Activated CD4-positive, alpha-beta memory T cell treated with anti-CD3 and anti-CD28 coated beads for 36 hours (primary cell): ENCODE data around the gene MAP2K5. TPM values are rescaled to one million over a fixed set of nuclear protein-coding genes. Genes with fewer than 3 reads are reported as not detected.

Source experiments
- CTCF ChIA-PET: fragments of 350-600 bp; sonication (Branson Sonifier 250); formaldehyde crosslinking; loops from one replicate; lab custom pipeline; 2021; ENCODE audit warnings: antibody characterized with exemption, inconsistent platforms; lab: Charles Lee
- POLR2A ChIA-PET: fragments of 350-600 bp; sonication (Branson Sonifier 250); formaldehyde crosslinking; loops from one replicate; lab custom pipeline; 2021; ENCODE audit warnings: antibody characterized with exemption; lab: Charles Lee
- DNase-seq: peaks from one replicate; pipeline ENCODE4 v3.0.0-alpha.2; 2020
- H3K27ac Mint-ChIP-seq: one replicate; pipeline ENCODE4 v1.8.0; 2021; ENCODE audit warnings: mixed read lengths
- H3K27me3 Mint-ChIP-seq: one replicate; pipeline ENCODE4 v1.8.0; 2021; ENCODE audit warnings: mixed read lengths
- H3K36me3 Mint-ChIP-seq: one replicate; pipeline ENCODE4 v1.8.0; 2021; ENCODE audit warnings: mixed read lengths
- H3K4me1 Mint-ChIP-seq: one replicate; pipeline ENCODE4 v1.8.0; 2021; ENCODE audit warnings: low read depth, mixed read lengths
- H3K4me3 Mint-ChIP-seq: one replicate; pipeline ENCODE4 v1.8.0; 2021; ENCODE audit warnings: mild to moderate bottlenecking, mixed read lengths
- H3K9me3 Mint-ChIP-seq: one replicate; pipeline ENCODE4 v1.8.0; 2021; ENCODE audit warnings: mixed read lengths
- intact Hi-C: fragments of 100-400 bp; cut with micrococcal nuclease; formaldehyde crosslinking; loops from one replicate; pipeline ENCODE4 v1.15.1; 2023
- total RNA-seq, 2 experiments: library from RNA; stranded (reverse); gene quantifications; one replicate each; pipeline ENCODE4 v1.2.3, GENCODE V29; 2021

The MAP2K5 gene
- total RNA-seq, 2 experiments from 2014 or later, result 16.5 to 17.4 TPM

GRCh38 chr15:67587754-67588153, 45.3 kb downstream of the MAP2K5 start:
- ChIA-PET CTCF (no interaction called here), POLR2A (no interaction called here)
- H3K27ac Mint-ChIP-seq, result no peak overlapping the region
- H3K4me3 Mint-ChIP-seq, result no peak overlapping the region
- H3K9me3 Mint-ChIP-seq, result no peaks in the 10 kb centered on the region
- H3K36me3 Mint-ChIP-seq, result peaks cover 19% of the 10 kb centered on the region
- H3K27me3 Mint-ChIP-seq, result no peaks in the 10 kb centered on the region
- intact Hi-C loops, result no loop called here
- no peak for DNase-seq
- H3K4me1 Mint-ChIP-seq, result no peaks in the 10 kb centered on the region

- peaks cover 24% of the 10 kb centered on the region for H3K36me3 Mint-ChIP-seq
- H3K27me3 Mint-ChIP-seq, result no peaks in the 10 kb centered on the region
- no peaks in the 10 kb centered on the region for H3K9me3 Mint-ChIP-seq
- intact Hi-C loops, result no loop called here
- DNase-seq, result no peak
- H3K4me3 Mint-ChIP-seq, result no peak overlapping the region
- ChIA-PET POLR2A (no interaction called here), CTCF (no interaction called here)
- H3K27ac Mint-ChIP-seq, result no peak overlapping the region
- H3K4me1 Mint-ChIP-seq, result no peaks in the 10 kb centered on the region
Measured at GRCh38 chr15:67590191-67590590, 47.7 kb downstream of the MAP2K5 start.

- H3K27ac Mint-ChIP-seq, result no peak overlapping the region
- ChIA-PET CTCF (interaction anchor here (0.7 kb wide), 1 partner anchor 11 kb away, joined by 4 read pairs; no protein-coding TSS in a partner anchor), POLR2A (no interaction called here)
- no peak for DNase-seq
- no peaks in the 10 kb centered on the region for H3K4me1 Mint-ChIP-seq
- no peaks in the 10 kb centered on the region for H3K27me3 Mint-ChIP-seq
- H3K36me3 Mint-ChIP-seq, result peaks cover 22% of the 10 kb centered on the region
- intact Hi-C loops, result no loop called here
- no peaks in the 10 kb centered on the region for H3K9me3 Mint-ChIP-seq
- no peak overlapping the region for H3K4me3 Mint-ChIP-seq
Measured at GRCh38 chr15:67592245-67592644, 49.7 kb downstream of the MAP2K5 start.

GRCh38 chr15:67593562-67593961, 51.1 kb downstream of the MAP2K5 start:
- no peak overlapping the region for H3K4me3 Mint-ChIP-seq
- H3K36me3 Mint-ChIP-seq, result peaks cover 11% of the 10 kb centered on the region
- H3K4me1 Mint-ChIP-seq, result no peaks in the 10 kb centered on the region
- H3K9me3 Mint-ChIP-seq, result no peaks in the 10 kb centered on the region
- no peak overlapping the region for H3K27ac Mint-ChIP-seq
- DNase-seq, result no peak
- H3K27me3 Mint-ChIP-seq, result no peaks in the 10 kb centered on the region
- ChIA-PET CTCF (interaction anchor here (0.5 kb wide), 1 partner anchor 43 kb away, joined by 4 read pairs; no protein-coding TSS in a partner anchor), POLR2A (no interaction called here)
- intact Hi-C loops, result no loop called here

- CTCF ChIA-PET, result no interaction called here
- Mint-ChIP-seq H3K4me3 (no peak overlapping the region), H3K9me3 (no peaks in the 10 kb centered on the region), H3K27me3 (no peaks in the 10 kb centered on the region), H3K36me3 (peaks cover 11% of the 10 kb centered on the region), H3K27ac (no peak overlapping the region), H3K4me1 (no peaks in the 10 kb centered on the region)
- no peak for DNase-seq
- intact Hi-C loops, result no loop called here
- POLR2A ChIA-PET, result interaction anchor here (0.5 kb wide), 1 partner anchor 549 kb away, joined by 3 read pairs; no protein-coding TSS in a partner anchor
Measured at GRCh38 chr15:67594770-67595169, 52.3 kb downstream of the MAP2K5 start.

- intact Hi-C loops, result no loop called here
- Mint-ChIP-seq H3K27ac (no peak overlapping the region), H3K36me3 (peaks cover 11% of the 10 kb centered on the region)
Measured at GRCh38 chr15:67595572-67595971, 53.1 kb downstream of the MAP2K5 start.

GRCh38 chr15:67601073-67601472, 58.6 kb downstream of the MAP2K5 start:
- Mint-ChIP-seq H3K9me3 (no peaks in the 10 kb centered on the region), H3K4me1 (no peaks in the 10 kb centered on the region), H3K4me3 (no peak overlapping the region), H3K27me3 (no peaks in the 10 kb centered on the region), H3K36me3 (peaks cover 8% of the 10 kb centered on the region), H3K27ac (no peak overlapping the region)
- ChIA-PET POLR2A (no interaction called here), CTCF (no interaction called here)
- intact Hi-C loops, result no loop called here
- no peak for DNase-seq

More at GRCh38 chr15:67595572-67595971, 53.1 kb downstream of the MAP2K5 start:
- Mint-ChIP-seq H3K4me1 (no peaks in the 10 kb centered on the region), H3K27me3 (no peaks in the 10 kb centered on the region), H3K9me3 (no peaks in the 10 kb centered on the region), H3K4me3 (no peak overlapping the region)
- CTCF ChIA-PET, result no interaction called here
- DNase-seq, result no peak
- POLR2A ChIA-PET, result no interaction called here

GRCh38 chr15:67603063-67603462, 60.6 kb downstream of the MAP2K5 start:
- no peak for DNase-seq
- no peaks in the 10 kb centered on the region for H3K9me3 Mint-ChIP-seq
- intact Hi-C loops, result no loop called here
- ChIA-PET CTCF (interaction anchor here (1.1 to 1.2 kb wide), 2 partner anchors 11 to 146 kb away, joined by 3 to 4 read pairs; no protein-coding TSS in a partner anchor), POLR2A (no interaction called here)
- H3K27me3 Mint-ChIP-seq, result no peaks in the 10 kb centered on the region
- H3K4me1 Mint-ChIP-seq, result no peaks in the 10 kb centered on the region
- H3K4me3 Mint-ChIP-seq, result no peak overlapping the region
- H3K36me3 Mint-ChIP-seq, result peaks cover 5% of the 10 kb centered on the region
- no peak overlapping the region for H3K27ac Mint-ChIP-seq

- intact Hi-C loops, result no loop called here
- Mint-ChIP-seq H3K9me3 (no peaks in the 10 kb centered on the region), H3K27me3 (no peaks in the 10 kb centered on the region), H3K36me3 (peaks cover 5% of the 10 kb centered on the region), H3K4me1 (no peaks in the 10 kb centered on the region), H3K27ac (no peak overlapping the region), H3K4me3 (no peak overlapping the region)
- no peak for DNase-seq
- CTCF ChIA-PET, result no interaction called here
- POLR2A ChIA-PET, result no interaction called here
Measured at GRCh38 chr15:67605871-67606270, 63.4 kb downstream of the MAP2K5 start.

- Mint-ChIP-seq H3K9me3 (no peaks in the 10 kb centered on the region), H3K27me3 (no peaks in the 10 kb centered on the region), H3K4me1 (no peaks in the 10 kb centered on the region), H3K36me3 (peaks cover 6% of the 10 kb centered on the region), H3K27ac (no peak overlapping the region), H3K4me3 (no peak overlapping the region)
- CTCF ChIA-PET, result no interaction called here
- POLR2A ChIA-PET, result no interaction called here
- DNase-seq, result no peak
- intact Hi-C loops, result no loop called here
Measured at GRCh38 chr15:67606742-67607141, 64.2 kb downstream of the MAP2K5 start.

- Mint-ChIP-seq H3K27me3 (no peaks in the 10 kb centered on the region), H3K4me3 (no peak overlapping the region), H3K9me3 (no peaks in the 10 kb centered on the region), H3K4me1 (no peaks in the 10 kb centered on the region), H3K27ac (no peak overlapping the region), H3K36me3 (peaks cover 9% of the 10 kb centered on the region)
- no peak for DNase-seq
- POLR2A ChIA-PET, result no interaction called here
- CTCF ChIA-PET, result no interaction called here
- intact Hi-C loops, result no loop called here
Measured at GRCh38 chr15:67607329-67607728, 64.8 kb downstream of the MAP2K5 start.

- no peak for DNase-seq
- Mint-ChIP-seq H3K27ac (no peak overlapping the region), H3K27me3 (no peaks in the 10 kb centered on the region), H3K4me1 (no peaks in the 10 kb centered on the region), H3K4me3 (no peak overlapping the region), H3K36me3 (peaks cover 8% of the 10 kb centered on the region), H3K9me3 (no peaks in the 10 kb centered on the region)
- intact Hi-C loops, result no loop called here
- POLR2A ChIA-PET, result no interaction called here
- CTCF ChIA-PET, result no interaction called here
Measured at GRCh38 chr15:67607959-67608637, 65.6 kb downstream of the MAP2K5 start.

- Mint-ChIP-seq H3K27ac (no peak overlapping the region), H3K27me3 (no peaks in the 10 kb centered on the region), H3K9me3 (no peaks in the 10 kb centered on the region), H3K4me1 (no peaks in the 10 kb centered on the region), H3K4me3 (no peak overlapping the region), H3K36me3 (peaks cover 7% of the 10 kb centered on the region)
- POLR2A ChIA-PET, result no interaction called here
- DNase-seq, result no peak
- intact Hi-C loops, result no loop called here
- CTCF ChIA-PET, result no interaction called here
Measured at GRCh38 chr15:67608638-67608959, 66.1 kb downstream of the MAP2K5 start.
